Lower lobe of right lung (tissue), 2 donors: ENCODE results near the gene CD38. TPM values are rescaled to one million over a fixed set of nuclear protein-coding genes. Genes with fewer than 3 reads are reported as not detected.
"Not testable (repeated sequence)": the region's sequence is repeated elsewhere in the genome, so short reads cannot be mapped to it uniquely, and the experiment has no call there.

Source experiments
- ATAC-seq, 2 donors: fragments of 200-7000 bp; cut with Tn5 transposase; one replicate each; pipeline ENCODE4 v1.9.1; 2020 to 2022; ENCODE audit warnings: mild to moderate bottlenecking in 2 of 2, moderate library complexity in 2 of 2
- DNase-seq: peaks from one replicate; pipeline ENCODE4 v3.0.0-alpha.2; 2020
- H3K27ac ChIP-seq: fragments of 200-600 bp; one replicate; pipeline ENCODE4 v1.8.0; 2022
- H3K27me3 ChIP-seq: fragments of 200-600 bp; one replicate; pipeline ENCODE4 v1.8.0; 2022; ENCODE audit warnings: low read depth
- H3K36me3 ChIP-seq: fragments of 200-600 bp; one replicate; pipeline ENCODE4 v1.8.0; 2022; ENCODE audit warnings: mild to moderate bottlenecking
- H3K4me1 ChIP-seq: fragments of 200-600 bp; one replicate; pipeline ENCODE4 v1.8.0; 2022
- H3K4me3 ChIP-seq: fragments of 200-600 bp; one replicate; pipeline ENCODE4 v1.8.0; 2022; ENCODE audit warnings: mild to moderate bottlenecking
- H3K9me3 ChIP-seq: fragments of 200-600 bp; one replicate; pipeline ENCODE4 v1.8.0; 2022
- intact Hi-C: fragments of 100-400 bp; cut with DNase I; formaldehyde crosslinking; loops from one replicate; pipeline ENCODE4 v1.11.0; 2022
- total RNA-seq: library from RNA; stranded (reverse); fragmentation: NEBNext Ultra II Directional; extraction: Animal tissue kit (Norgen Biotek cat#: 25700); gene quantifications from one replicate; pipeline ENCODE4 v1.2.1, GENCODE V29; 2021
- TF ChIP-seq, protein P1 (sequence below): fragments of 200-600 bp; IDR thresholded peaks from one replicate; pipeline ENCODE4 v1.8.0; 2022; ENCODE audit warnings: antibody characterized with exemption, mild to moderate bottlenecking
- donor health status: DM: no; HTN: yes; CAD: no; lungs with severe emphysema.

Gene CD38
- total RNA-seq, 1 donor from 2014 or later: 8.5 TPM

GRCh38 chr4:15811703-15812337 is 33.7 kb downstream of the CD38 start:
- no peaks in the 10 kb centered on the region for H3K27me3 ChIP-seq
- H3K4me3 ChIP-seq: no peak overlapping the region
- intact Hi-C loops: no loop called here
- peaks cover 5% of the 10 kb centered on the region for H3K4me1 ChIP-seq
- DNase-seq (no peak), ATAC-seq (peak in 1 of 2 donors; percentile 62)
- no peak overlapping the region for H3K27ac ChIP-seq
- no peaks in the 10 kb centered on the region for H3K9me3 ChIP-seq
- TF ChIP-seq, protein P1, sequence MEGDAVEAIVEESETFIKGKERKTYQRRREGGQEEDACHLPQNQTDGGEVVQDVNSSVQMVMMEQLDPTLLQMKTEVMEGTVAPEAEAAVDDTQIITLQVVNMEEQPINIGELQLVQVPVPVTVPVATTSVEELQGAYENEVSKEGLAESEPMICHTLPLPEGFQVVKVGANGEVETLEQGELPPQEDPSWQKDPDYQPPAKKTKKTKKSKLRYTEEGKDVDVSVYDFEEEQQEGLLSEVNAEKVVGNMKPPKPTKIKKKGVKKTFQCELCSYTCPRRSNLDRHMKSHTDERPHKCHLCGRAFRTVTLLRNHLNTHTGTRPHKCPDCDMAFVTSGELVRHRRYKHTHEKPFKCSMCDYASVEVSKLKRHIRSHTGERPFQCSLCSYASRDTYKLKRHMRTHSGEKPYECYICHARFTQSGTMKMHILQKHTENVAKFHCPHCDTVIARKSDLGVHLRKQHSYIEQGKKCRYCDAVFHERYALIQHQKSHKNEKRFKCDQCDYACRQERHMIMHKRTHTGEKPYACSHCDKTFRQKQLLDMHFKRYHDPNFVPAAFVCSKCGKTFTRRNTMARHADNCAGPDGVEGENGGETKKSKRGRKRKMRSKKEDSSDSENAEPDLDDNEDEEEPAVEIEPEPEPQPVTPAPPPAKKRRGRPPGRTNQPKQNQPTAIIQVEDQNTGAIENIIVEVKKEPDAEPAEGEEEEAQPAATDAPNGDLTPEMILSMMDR: no peak
- H3K36me3 ChIP-seq: no peaks in the 10 kb centered on the region

- no peaks in the 10 kb centered on the region for H3K4me1 ChIP-seq
- intact Hi-C loops: no loop called here
- DNase-seq (no peak), ATAC-seq (peak in 1 of 2 donors; percentile 21)
- no peak overlapping the region for H3K4me3 ChIP-seq
- H3K27me3 ChIP-seq: no peaks in the 10 kb centered on the region
- no peaks in the 10 kb centered on the region for H3K36me3 ChIP-seq
- TF ChIP-seq, protein P1: no peak
- no peaks in the 10 kb centered on the region for H3K9me3 ChIP-seq
- no peak overlapping the region for H3K27ac ChIP-seq
These were observed 54.7 kb downstream of the CD38 start for GRCh38 chr4:15832523-15833451.

- Histone ChIP-seq H3K9me3 (no peaks in the 10 kb centered on the region), H3K27me3 (no peaks in the 10 kb centered on the region), H3K4me3 (no peak overlapping the region), H3K27ac (no peak overlapping the region), H3K4me1 (no peaks in the 10 kb centered on the region), H3K36me3 (no peaks in the 10 kb centered on the region)
- DNase-seq (no peak), ATAC-seq (no peak)
- TF ChIP-seq, protein P1: no peak
- intact Hi-C loops: no loop called here
These were observed 55.7 kb downstream of the CD38 start for GRCh38 chr4:15833801-15834200.

- Histone ChIP-seq H3K4me1 (no peaks in the 10 kb centered on the region), H3K27ac (no peak overlapping the region), H3K36me3 (no peaks in the 10 kb centered on the region), H3K9me3 (no peaks in the 10 kb centered on the region), H3K4me3 (no peak overlapping the region), H3K27me3 (no peaks in the 10 kb centered on the region)
- intact Hi-C loops: no loop called here
- DNase-seq: no peak
- TF ChIP-seq, protein P1: no peak
- no peak for ATAC-seq
These were observed 58.2 kb downstream of the CD38 start for GRCh38 chr4:15836362-15836761.

GRCh38 chr4:15837591-15837990 is 59.5 kb downstream of the CD38 start:
- Histone ChIP-seq H3K36me3 (no peaks in the 10 kb centered on the region), H3K4me3 (no peak overlapping the region)
- intact Hi-C loops: no loop called here

GRCh38 chr4:15841194-15841730 is 63.1 kb downstream of the CD38 start:
- H3K9me3 ChIP-seq, ATAC-seq, H3K4me3 ChIP-seq, DNase-seq, H3K27me3 ChIP-seq, intact Hi-C loops, H3K4me1 ChIP-seq, H3K36me3 ChIP-seq, H3K27ac ChIP-seq: not testable (repeated sequence)

More at GRCh38 chr4:15837591-15837990, 59.5 kb downstream of the CD38 start:
- Histone ChIP-seq H3K9me3 (no peaks in the 10 kb centered on the region), H3K27me3 (no peaks in the 10 kb centered on the region), H3K27ac (no peak overlapping the region), H3K4me1 (no peaks in the 10 kb centered on the region)
- ATAC-seq (no peak), DNase-seq (no peak)
- TF ChIP-seq, protein P1: no peak
